Dermis microvascular lymphatic vessel endothelial cell (primary cell): Measurements from ENCODE around the gene CACNA2D4. TPM values are rescaled to one million over a fixed set of nuclear protein-coding genes. Genes with fewer than 3 reads are reported as not detected.

Experiments
- DNase-seq, 2 donors: peaks; one replicate each; pipeline versions ENCODE4 v3.0.0 to v3.0.0-alpha.2; 2010; ENCODE audit warnings: low read depth in 2 of 2
- total RNA-seq: library from RNA; depleted of rRNA; stranded (reverse); fragments of >200 nt; gene quantifications from 2 replicates; pipeline ENCODE4 v1.2.1, GENCODE V29; 2014

The CACNA2D4 gene
- total RNA-seq, 1 donor from 2014 or later = 0.26 TPM

- no peak for DNase-seq
Observed at GRCh38 chr12:1890119-1890703, 28.2 kb downstream of the CACNA2D4 start.

- no peak for DNase-seq
Observed at GRCh38 chr12:1888923-1889322, 29.5 kb downstream of the CACNA2D4 start.

GRCh38 chr12:1886396-1887008, 31.9 kb downstream of the CACNA2D4 start:
- DNase-seq = no peak

GRCh38 chr12:1885599-1886245, 32.7 kb downstream of the CACNA2D4 start:
- no peak for DNase-seq

GRCh38 chr12:1885082-1885596, 33.3 kb downstream of the CACNA2D4 start:
- no peak for DNase-seq

GRCh38 chr12:1884651-1885050, 33.8 kb downstream of the CACNA2D4 start:
- no peak for DNase-seq

GRCh38 chr12:1883513-1883912, 34.9 kb downstream of the CACNA2D4 start:
- DNase-seq = no peak

GRCh38 chr12:1882850-1883470, 35.5 kb downstream of the CACNA2D4 start:
- DNase-seq = no peak

GRCh38 chr12:1882405-1882804, 36.0 kb downstream of the CACNA2D4 start:
- no peak for DNase-seq

- DNase-seq = no peak
Observed at GRCh38 chr12:1881936-1882335, 36.5 kb downstream of the CACNA2D4 start.

- no peak for DNase-seq
Observed at GRCh38 chr12:1881301-1881700, 37.2 kb downstream of the CACNA2D4 start.

- no peak for DNase-seq
Observed at GRCh38 chr12:1880876-1881275, 37.6 kb downstream of the CACNA2D4 start.

GRCh38 chr12:1880153-1880845, 38.2 kb downstream of the CACNA2D4 start:
- no peak for DNase-seq

GRCh38 chr12:1879633-1880032, 38.8 kb downstream of the CACNA2D4 start:
- no peak for DNase-seq

- DNase-seq = no peak
Observed at GRCh38 chr12:1878695-1879094, 39.8 kb downstream of the CACNA2D4 start.

GRCh38 chr12:1878214-1878613, 40.2 kb downstream of the CACNA2D4 start:
- no peak for DNase-seq

GRCh38 chr12:1877169-1877878, 41.1 kb downstream of the CACNA2D4 start:
- DNase-seq = no peak

- DNase-seq = no peak
Observed at GRCh38 chr12:1876086-1876485, 42.4 kb downstream of the CACNA2D4 start.

GRCh38 chr12:1875608-1876007, 42.8 kb downstream of the CACNA2D4 start:
- no peak for DNase-seq

GRCh38 chr12:1873531-1874510, 44.6 kb downstream of the CACNA2D4 start:
- no peak for DNase-seq
